Hematopoietic multipotent progenitor cell treated with erythropoietin and hydrocortisone succinate and interleukin-3 and kit ligand, for 6 days (in vitro differentiated cells): Measurements from ENCODE around the gene TBC1D1.
"Not testable (repeated sequence)": the region's sequence is repeated elsewhere in the genome, so short reads cannot be mapped to it uniquely, and the experiment has no call there.

Experiments
- DNase-seq: peaks from one replicate; pipeline ENCODE4 v3.0.0-alpha.2; 2015

TBC1D1 gene

DNA sequence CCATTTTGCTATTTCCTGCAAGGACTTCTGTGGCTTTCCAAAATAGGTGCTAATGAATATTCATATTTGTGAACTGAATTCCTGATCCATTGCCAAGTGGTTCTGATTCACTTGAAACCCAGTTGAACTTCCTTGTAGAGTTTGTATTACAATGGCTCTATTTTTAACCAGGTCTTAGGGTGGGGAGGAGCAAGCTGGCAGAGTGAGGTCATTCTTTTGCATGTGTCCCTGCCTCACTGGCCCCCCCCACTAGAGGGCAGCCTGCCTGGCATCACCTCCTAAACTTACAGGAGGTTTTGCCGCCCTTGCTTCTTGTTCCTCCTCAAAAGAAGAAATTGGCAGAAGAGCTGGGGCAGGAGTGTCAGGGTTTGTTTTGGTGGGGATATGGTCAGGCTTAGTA lies 79.8 kb downstream of the TBC1D1 start:
- peak; percentile 83 for DNase-seq

DNA sequence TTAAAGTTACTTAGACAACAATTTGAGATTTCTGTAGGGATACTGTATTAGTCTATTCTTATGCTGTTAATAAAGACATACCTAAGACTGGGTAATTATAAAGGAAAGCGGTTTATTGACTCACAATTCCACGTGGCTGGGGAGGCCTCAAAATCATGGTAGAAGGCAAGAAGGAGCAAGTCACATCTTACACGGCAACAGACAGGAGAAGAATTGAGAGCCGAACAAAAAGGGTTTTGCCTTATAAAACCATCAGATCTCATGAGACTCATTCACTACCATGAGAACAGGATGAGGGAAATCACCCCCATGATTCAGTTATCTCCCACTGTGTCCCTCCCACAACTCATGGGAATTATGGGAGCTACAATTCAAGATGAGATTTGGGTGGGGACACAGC lies 80.3 kb downstream of the TBC1D1 start:
- DNase-seq = no peak

DNA sequence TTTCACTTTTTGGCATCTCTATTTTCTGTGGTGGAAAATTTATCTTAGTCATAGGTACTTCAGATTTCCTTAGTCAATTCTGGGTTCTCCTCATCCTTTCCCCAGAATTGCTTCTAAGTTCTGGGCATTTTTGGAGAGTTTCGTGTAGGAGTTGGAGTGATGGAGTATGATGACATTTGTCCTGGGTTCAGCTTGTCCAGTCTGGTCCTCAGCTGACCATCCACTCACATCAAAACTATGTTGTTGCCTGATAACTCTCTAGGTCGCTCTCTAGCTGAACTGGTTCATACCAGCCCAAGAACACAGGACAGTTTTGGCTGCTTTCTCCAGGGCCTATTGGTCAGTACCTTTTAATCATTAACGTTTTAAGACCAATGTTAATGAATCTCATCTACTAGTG lies 82.6 kb downstream of the TBC1D1 start:
- no peak for DNase-seq

- DNase-seq = not testable (repeated sequence)
Observed at GRCh38 chr4:37975321-37975822, 84.5 kb downstream of the TBC1D1 start.

GRCh38 chr4:37976507-37976906 lies 85.6 kb downstream of the TBC1D1 start:
- DNase-seq = no peak

DNA sequence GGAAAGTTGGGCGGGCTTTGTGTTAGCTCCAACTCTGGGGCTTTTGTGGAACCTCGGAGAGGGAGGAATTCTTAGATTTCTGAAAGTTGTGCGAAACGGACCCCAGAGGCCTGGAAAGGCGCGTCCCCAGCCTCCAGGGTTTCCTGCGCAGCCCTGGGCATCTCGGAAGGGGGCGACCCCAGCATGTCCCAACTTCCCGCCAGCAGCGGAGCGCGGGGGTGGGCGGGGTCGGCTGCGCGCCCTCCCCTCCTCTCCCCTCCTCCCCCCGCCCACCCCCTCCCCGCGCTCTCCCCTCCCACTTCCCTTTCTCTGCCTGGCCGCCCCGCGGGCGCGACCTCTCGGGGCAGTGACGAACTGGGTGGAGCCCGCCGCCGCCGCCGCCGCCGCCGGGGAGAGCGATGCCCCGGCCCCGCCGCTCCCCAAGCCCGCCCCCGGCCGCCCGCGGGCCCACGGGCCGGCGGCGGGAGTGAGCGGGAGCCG lies 86.1 kb downstream of the TBC1D1 start:
- DNase-seq = peak; percentile 86

- DNase-seq = peak; percentile 85
Observed at GRCh38 chr4:37977471-37978247, 86.8 kb downstream of the TBC1D1 start.

DNA sequence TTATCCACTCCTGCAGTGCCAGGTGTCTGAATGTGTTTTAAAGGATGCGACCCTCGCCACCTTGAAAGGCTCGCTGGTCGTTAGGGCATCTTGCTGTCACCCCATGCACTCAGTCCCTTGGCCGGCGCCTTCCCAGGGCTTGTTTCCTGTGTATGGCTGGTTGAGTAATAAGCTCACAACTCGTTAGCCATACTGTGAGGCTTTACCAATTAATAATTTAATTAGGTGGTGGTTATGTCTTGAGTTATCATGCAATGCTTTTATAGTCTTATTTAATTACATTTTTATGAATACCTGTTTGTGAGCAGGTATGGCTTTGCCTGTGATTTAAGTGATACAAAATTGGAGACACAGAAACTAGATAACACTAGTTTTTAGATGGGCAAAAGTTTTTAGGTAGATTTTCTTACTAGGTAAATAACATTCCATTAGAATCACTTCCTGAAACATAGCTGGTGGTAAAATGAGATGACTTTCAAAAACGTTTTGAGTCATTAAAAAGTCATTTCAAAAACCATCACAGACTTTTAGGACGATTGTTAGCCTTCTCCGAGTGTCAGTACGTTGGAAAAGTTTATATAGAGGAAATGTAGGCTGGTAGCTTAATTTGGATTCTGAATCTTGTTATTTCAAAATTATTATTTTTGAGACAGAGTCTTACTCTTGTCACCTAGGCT lies 87.5 kb downstream of the TBC1D1 start:
- peak; percentile 57 for DNase-seq

DNA sequence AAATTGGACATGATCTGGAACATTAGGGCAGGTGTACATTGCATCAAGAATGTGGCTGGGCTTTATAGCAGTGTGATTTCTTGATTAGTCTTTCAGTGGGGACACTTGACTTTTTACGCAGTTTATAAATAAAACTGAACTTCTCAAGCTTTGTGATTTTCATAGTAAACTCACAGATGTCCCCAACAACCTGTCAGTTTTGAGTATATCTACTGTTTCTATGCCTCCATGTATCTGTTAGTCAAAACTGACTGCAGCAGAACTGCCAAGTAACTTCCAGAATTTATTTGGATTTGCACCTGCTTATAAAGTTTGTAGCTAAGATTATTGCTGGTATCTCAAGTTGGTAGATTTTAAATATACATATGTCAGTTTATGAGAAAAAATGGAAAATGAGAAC lies 89.4 kb downstream of the TBC1D1 start:
- no peak for DNase-seq

DNA sequence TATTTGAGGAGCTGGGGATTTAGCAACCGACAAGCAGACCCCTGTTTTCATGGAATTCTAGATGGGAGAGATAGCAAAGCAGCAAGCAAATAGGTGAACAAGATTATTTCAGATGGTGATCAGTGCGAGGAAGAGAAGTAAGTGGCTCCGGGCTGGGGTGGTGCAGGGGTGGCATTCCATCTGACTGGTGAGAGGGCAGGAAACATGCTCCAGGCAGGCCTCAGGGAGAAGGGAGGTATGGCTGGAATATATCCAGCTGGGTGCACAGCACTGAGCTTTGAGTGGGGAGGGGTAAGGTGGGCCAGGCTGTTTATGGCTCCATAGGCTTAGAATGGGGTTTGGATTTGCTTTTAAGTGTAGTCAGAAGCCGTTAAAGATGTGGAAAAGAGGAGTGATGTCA lies 90.5 kb downstream of the TBC1D1 start:
- DNase-seq = no peak

DNA sequence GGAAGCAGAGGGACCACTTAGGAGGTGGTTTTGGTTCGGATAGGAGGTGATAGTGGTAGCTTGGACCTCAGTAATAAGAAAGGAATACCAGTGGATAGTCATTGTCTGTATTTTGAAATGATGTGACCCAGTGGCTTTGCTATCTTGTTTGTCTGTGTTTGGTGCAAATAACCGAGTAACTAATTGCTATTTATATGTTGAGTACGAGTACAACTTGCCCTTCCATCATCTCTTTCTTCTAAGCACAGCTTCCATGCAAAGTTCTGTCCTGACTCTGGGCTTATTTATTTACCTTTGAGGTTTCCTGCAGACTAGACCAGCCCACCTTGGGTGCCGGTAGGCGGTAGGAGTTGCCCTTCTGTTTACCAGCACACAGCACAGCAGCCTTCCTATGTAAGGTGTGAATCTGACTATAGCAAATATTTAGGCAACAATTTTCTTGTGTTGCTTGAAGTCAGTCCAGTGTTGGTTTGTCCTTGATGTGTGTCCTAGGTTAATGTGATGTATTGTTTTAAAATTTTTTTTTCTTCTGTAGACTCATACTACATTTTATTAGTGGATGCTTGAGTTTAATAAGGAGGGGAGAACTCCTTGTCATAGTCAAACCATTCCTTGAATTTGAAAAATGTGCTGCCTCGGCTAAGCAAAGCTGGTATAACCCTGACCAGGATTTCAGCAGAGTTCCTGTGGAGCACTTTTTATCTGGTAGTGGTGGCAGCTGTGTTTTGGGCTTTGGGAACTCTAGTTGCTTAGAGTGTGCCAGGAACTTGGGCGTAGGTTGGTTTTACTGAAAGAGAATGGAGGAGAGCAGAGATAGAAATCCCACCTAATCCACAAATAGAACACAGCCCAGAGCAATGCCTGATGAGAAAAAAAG lies 91.2 kb downstream of the TBC1D1 start:
- DNase-seq = no peak

GRCh38 chr4:37982736-37983135 lies 91.9 kb downstream of the TBC1D1 start:
- DNase-seq = no peak

DNA sequence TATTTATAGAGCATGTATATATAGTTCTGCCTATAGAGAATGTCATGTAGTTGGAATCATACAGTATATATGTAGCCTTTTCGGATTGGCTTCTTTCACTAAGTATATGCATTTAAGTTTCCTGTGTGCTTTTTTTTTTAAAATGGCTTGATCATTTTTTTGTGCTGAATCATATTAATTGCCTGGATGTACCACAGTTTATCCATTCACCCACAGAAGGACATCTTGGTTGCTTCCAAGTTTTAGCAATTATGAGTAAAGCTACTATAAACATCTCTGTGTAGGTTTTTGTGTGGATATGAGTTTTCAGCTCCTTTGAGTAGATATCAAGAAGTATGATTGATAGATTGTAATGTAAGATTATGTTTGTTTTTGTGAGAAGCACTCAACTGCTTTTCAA lies 93.1 kb downstream of the TBC1D1 start:
- no peak for DNase-seq

DNA sequence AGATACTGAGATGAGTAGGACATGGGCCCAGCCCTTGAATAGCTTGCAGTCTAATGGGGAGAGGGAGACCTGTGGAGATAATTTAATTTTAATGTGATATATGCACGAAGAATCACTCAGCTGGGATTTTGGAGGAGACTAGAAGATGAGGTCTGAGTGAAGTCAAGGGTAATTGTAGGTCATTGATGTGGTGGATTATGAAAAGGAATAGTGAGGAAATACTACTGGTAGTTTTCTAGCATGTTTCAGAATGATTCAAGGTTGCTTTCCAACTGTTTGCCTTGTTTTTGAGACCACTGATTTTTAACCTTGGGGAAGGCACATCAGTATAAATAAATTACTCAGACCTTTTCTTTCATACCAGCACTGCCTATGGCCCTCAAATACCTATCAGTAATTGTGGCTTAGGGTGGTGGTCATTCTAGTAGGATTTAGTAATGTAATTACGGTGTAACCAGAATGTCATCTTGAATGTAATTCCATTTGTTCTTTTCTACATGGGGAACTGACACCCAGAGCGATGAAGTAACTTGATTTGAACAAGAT lies 94.9 kb downstream of the TBC1D1 start:
- DNase-seq = no peak

DNA sequence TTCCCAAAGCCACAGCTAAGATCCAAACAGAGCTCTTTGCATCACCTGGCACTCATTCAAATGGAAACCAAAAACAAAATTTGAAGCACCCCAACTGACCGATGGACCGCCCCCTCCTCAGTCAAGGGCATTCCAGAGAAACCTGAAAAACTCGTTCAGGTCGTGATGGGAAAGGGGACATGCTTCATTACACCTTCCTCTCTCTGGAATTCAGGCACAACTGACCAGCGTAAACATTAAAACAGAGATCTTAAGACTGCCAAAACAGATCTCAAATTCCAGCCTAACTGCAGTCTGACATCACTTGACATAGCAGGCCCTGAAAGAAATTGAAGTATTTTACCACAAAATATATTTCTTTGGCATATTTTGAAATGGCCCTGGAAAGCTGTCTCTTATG lies 97.8 kb downstream of the TBC1D1 start:
- no peak for DNase-seq

DNA sequence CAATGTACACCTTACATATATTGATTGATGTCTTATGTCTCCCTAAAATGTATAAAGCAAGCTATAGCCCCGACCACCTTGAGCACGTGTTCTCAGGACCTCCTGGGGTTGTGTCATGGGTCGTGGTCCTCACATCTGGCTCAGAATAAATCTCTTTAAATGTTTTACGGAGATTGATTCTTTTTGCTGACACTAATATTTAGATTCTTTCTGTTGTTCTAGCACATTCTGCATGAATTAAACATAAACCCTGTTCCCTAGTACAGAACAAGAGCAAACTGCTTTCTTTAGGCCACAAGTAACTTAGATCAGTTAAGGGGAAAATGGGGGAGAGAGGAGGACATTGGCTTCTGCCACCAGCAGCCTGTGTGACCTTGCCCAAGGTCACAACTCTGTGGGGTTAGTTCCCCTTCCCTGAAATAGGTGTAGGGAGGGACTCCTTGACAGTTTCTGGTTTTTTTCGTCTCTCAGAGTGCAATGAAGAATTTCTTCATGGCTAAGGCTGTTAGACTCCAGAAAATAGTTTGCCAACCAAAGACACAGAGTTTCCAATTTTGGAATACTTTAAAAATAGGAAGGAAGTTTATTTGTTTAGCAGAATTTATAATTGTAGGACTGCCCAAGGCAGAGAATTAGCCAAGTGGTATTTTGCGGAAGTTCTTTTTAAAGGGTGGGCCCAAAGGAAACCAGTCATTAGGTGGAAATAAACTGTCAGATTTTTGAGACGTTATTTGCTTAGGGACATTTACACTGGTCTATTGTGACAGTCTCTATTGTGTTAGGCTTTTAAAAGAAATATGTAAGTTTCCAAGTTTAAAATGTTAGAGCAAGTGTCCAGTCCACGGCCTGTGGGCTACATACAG lies 98.7 kb downstream of the TBC1D1 start:
- DNase-seq = peak; percentile 60

- no peak for DNase-seq
Observed at GRCh38 chr4:37990731-37991245, 99.9 kb downstream of the TBC1D1 start.

GRCh38 chr4:37991623-37992410 lies 100.9 kb downstream of the TBC1D1 start:
- DNase-seq = no peak

GRCh38 chr4:37993806-37994205 lies 102.9 kb downstream of the TBC1D1 start:
- no peak for DNase-seq

DNA sequence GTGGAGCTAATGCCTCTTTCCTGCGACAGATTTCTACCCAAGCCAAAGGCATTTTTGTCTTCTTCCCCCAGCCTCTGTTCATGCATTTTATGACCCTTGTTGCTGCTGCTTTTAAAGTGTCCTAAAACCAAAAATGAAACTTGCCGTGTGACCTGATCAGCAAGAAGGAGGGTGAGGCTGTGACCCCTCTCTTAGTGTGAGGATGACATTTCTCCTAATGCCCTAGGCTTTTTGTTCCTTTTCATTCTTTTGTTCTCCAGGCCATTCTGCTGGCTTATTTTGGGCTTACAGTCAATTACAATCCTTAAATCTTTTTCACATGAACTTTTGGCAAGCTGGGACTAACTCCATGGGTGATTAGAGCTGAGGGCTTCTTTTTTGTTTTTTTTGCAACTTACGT lies 103.7 kb downstream of the TBC1D1 start:
- DNase-seq = no peak

DNA sequence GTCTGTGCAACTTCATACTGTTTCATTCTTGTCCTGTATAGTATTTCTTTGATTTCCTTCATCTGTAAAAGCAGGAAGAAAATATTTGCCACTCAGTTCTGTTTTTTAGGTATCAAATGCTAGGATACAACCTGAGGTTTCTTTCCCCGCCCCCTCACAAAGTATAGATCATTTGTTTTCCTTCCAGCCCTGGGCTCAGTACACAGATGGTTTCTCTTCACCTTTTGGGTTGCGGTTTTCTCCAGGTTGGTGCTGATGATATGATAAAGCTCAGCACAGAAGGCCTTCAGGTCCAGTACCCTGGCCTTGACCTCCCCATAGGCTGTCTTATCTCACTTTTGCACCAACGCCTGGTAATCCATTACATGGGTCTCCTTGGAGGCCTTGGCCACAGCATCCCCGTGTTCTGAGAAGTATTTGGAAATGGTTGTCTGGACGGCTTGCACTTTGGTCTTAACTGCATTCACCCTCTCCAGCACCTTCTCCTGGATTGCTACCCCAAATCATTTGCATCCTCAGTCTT lies 104.5 kb downstream of the TBC1D1 start:
- DNase-seq = no peak
